Measurements from ENCODE around the gene THNSL1. TPM values are rescaled to one million over a fixed set of nuclear protein-coding genes. Genes with fewer than 3 reads are reported as not detected.
"Not testable (repeated sequence)": the region's sequence is repeated elsewhere in the genome, so short reads cannot be mapped to it uniquely, and the experiment has no call there.

THNSL1 gene
- total RNA-seq, 2 donors from 2014 or later: 1.1 to 2.1 TPM

- H3K9me3 ChIP-seq: no peaks in the 10 kb centered on the region
- H3K36me3 ChIP-seq: no peaks in the 10 kb centered on the region
- H3K4me1 ChIP-seq: peaks cover 0 to 8% of the 10 kb centered on the region in 2 donors
Observed at GRCh38 chr10:24991298-24991697, 25.1 kb upstream of the THNSL1 start.

GRCh38 chr10:24992512-24993133 is 23.8 kb upstream of the THNSL1 start:
- Histone ChIP-seq H3K9me3 (no peaks in the 10 kb centered on the region), H3K4me3 (no peak overlapping the region), H3K36me3 (no peaks in the 10 kb centered on the region), H3K4me1 (peaks cover 0 to 8% of the 10 kb centered on the region in 2 donors), H3K27me3 (no peaks in the 10 kb centered on the region), H3K27ac (no peak overlapping the region)
- no peak for DNase-seq (ENCODE audit: low spot score)
- no peak for TF ChIP-seq CTCF (IDR thresholded peaks at IDR 0.05)

More at GRCh38 chr10:24991298-24991697, 25.1 kb upstream of the THNSL1 start:
- Histone ChIP-seq H3K27ac (no peak overlapping the region), H3K27me3 (no peaks in the 10 kb centered on the region), H3K4me3 (no peak overlapping the region)
- DNase-seq (ENCODE audit: low spot score): no peak
- TF ChIP-seq CTCF (IDR thresholded peaks at IDR 0.05): no peak

DNA sequence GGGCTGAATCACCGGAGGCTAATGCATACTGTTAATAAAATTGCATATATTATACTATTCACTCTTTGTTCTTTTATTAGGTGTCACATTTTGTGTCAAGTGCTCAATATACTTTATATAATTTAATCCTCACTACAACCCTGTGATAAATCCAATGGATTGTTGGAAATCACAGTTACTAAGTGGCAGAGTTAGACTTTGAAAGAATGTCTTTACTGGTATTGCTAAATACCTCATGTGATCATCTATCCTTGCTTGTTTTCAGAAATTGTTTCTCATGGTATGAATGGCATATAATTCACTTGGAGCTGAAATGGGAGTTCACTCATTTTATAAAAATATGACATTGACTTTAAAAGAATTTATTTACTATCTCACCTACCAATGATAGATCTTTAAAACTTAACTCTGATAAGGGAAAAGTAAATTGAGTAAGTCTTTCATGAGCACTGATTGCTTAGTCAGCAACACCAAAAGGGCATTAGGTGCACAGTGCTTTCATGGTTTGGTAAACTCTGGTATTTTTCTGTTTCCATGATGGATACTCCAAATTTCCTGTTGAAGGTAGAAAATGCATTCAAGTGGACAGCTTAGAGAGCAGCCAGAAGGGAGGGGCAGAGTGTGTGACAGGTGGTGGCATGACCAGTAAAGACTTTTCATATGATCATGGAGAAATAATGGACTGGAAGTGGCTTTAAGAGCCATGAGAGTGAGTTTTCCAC is 23.0 kb upstream of the THNSL1 start:
- peaks cover 0 to 8% of the 10 kb centered on the region in 2 donors for H3K4me1 ChIP-seq
- no peaks in the 10 kb centered on the region for H3K27me3 ChIP-seq
- no peak overlapping the region for H3K4me3 ChIP-seq
- H3K27ac ChIP-seq: no peak overlapping the region
- no peaks in the 10 kb centered on the region for H3K36me3 ChIP-seq
- no peak for TF ChIP-seq CTCF (IDR thresholded peaks at IDR 0.05)
- H3K9me3 ChIP-seq: no peaks in the 10 kb centered on the region
- DNase-seq (ENCODE audit: low spot score): no peak

GRCh38 chr10:24995072-24995471 is 21.3 kb upstream of the THNSL1 start:
- no peak overlapping the region for H3K27ac ChIP-seq
- DNase-seq (ENCODE audit: low spot score): no peak
- H3K27me3 ChIP-seq: no peaks in the 10 kb centered on the region
- H3K9me3 ChIP-seq: peaks cover 0 to 4% of the 10 kb centered on the region in 2 donors
- TF ChIP-seq CTCF (IDR thresholded peaks at IDR 0.05): no peak
- no peaks in the 10 kb centered on the region for H3K4me1 ChIP-seq
- no peaks in the 10 kb centered on the region for H3K36me3 ChIP-seq
- no peak overlapping the region for H3K4me3 ChIP-seq

DNA sequence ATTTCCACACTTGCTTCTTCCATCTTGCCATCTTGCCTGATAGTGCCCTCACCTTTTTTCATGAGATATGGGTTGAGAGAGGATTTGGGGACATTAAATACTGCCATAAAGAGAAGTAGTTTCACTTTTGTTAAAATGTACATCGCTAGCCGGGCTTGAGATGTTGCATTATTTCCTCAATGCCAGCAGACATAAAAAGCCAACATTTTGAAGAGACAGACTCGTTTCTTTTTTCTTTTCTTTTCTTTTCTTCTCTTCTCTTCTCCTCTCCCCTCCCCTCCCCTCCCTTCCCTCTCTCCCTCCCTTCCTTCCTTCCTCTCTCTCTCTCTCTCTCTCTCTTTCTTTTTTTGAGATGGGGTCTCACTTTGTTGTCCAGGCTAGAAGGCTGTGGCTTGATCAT is 18.4 kb upstream of the THNSL1 start:
- Histone ChIP-seq H3K27me3 (no peaks in the 10 kb centered on the region), H3K27ac (no peak overlapping the region)
- TF ChIP-seq CTCF (IDR thresholded peaks at IDR 0.05): no peak

GRCh38 chr10:25011591-25011990 is 4.8 kb upstream of the THNSL1 start:
- not testable (repeated sequence) for H3K4me3 ChIP-seq; H3K9me3 ChIP-seq; H3K4me1 ChIP-seq; H3K27me3 ChIP-seq; H3K36me3 ChIP-seq; DNase-seq (ENCODE audit: low spot score); H3K27ac ChIP-seq

More for the DNA sequence above, 18.4 kb upstream of the THNSL1 start:
- Histone ChIP-seq H3K36me3 (no peaks in the 10 kb centered on the region), H3K9me3 (peaks cover 0 to 13% of the 10 kb centered on the region in 2 donors), H3K4me3 (no peak overlapping the region), H3K4me1 (no peaks in the 10 kb centered on the region)
- no peak for DNase-seq (ENCODE audit: low spot score)

All from right atrium auricular region (tissue), 2 donors.